EH (cell line): ENCODE data around the gene PLEKHO2.

Experiments used
- DNase-seq: peaks from one replicate; pipeline ENCODE4 v3.0.0-alpha.2; 2015; ENCODE audit warnings: low read depth

The PLEKHO2 gene

GRCh38 chr15:64917211-64917610 lies 75.5 kb downstream of the PLEKHO2 start:
- no peak for DNase-seq
